GM23338 (cell line): ENCODE results near the gene CPEB3. TPM values are rescaled to one million over a fixed set of nuclear protein-coding genes. Genes with fewer than 3 reads are reported as not detected.

Experiments used
- ATAC-seq: fragments of 200-7000 bp; cut with Tn5 transposase; 3 replicates; pipeline ENCODE4 v1.9.1; 2020
- DNase-seq: peaks from one replicate; pipeline ENCODE4 v3.0.0-alpha.2; 2015; ENCODE audit warnings: low spot score
- H2AFZ ChIP-seq: fragments of 200-600 bp; sonication (generic); 2 replicates; pipeline ENCODE4 v1.8.0; 2016; ENCODE audit warnings: antibody characterized with exemption, mild to moderate bottlenecking, moderate library complexity
- H3F3A ChIP-seq: fragments of 200-600 bp; sonication (generic); replicated peaks from 2 replicates; pipeline ENCODE4 v1.8.0; 2017; ENCODE audit warnings: antibody characterized with exemption, mixed run types, low read depth
- H3K27ac ChIP-seq: fragments of 200-600 bp; sonication (generic); 2 replicates; pipeline ENCODE4 v1.6.1; 2016; ENCODE audit warnings: low read depth
- H3K27me3 ChIP-seq: fragments of 200-600 bp; sonication (generic); 2 replicates; pipeline ENCODE4 v1.8.0; 2016; ENCODE audit warnings: mild to moderate bottlenecking, mixed run types, moderate library complexity; ENCODE audit not compliant: insufficient read depth
- H3K36me3 ChIP-seq: fragments of 200-600 bp; sonication (generic); 2 replicates; pipeline ENCODE4 v1.8.0; 2016; ENCODE audit warnings: mild to moderate bottlenecking; ENCODE audit not compliant: insufficient read depth
- H3K4me1 ChIP-seq: fragments of 200-600 bp; sonication (generic); 2 replicates; pipeline ENCODE4 v1.8.0; 2016; ENCODE audit warnings: mild to moderate bottlenecking, moderate library complexity; ENCODE audit not compliant: insufficient read depth
- H3K4me2 ChIP-seq: fragments of 200-600 bp; sonication (generic); 2 replicates; pipeline ENCODE4 v1.7.1; 2017; ENCODE audit warnings: mixed run types
- H3K4me3 ChIP-seq: fragments of 200-600 bp; sonication (generic); 2 replicates; pipeline ENCODE4 v1.6.1; 2016; ENCODE audit warnings: mixed run types
- H3K79me2 ChIP-seq: fragments of 200-600 bp; sonication (generic); replicated peaks from 2 replicates; pipeline ENCODE4 v1.8.0; 2017; ENCODE audit warnings: mild to moderate bottlenecking; ENCODE audit not compliant: insufficient read depth
- H3K9me2 ChIP-seq: fragments of 200-600 bp; sonication (generic); 2 replicates; pipeline ENCODE4 v1.8.0; 2017; ENCODE audit not compliant: insufficient read depth
- H4K20me1 ChIP-seq: fragments of 200-600 bp; sonication (generic); replicated peaks from 2 replicates; pipeline ENCODE4 v1.8.0; 2017; ENCODE audit warnings: mild to moderate bottlenecking; ENCODE audit not compliant: insufficient read depth
- H3K27ac Mint-ChIP-seq: 2 replicates; pipeline ENCODE4 v1.8.0; 2020; ENCODE audit warnings: inconsistent platforms, mild to moderate bottlenecking, moderate library complexity, mixed read lengths
- H3K27me3 Mint-ChIP-seq: 3 replicates; pipeline ENCODE4 v1.8.0; 2022; ENCODE audit warnings: low read depth, mild to moderate bottlenecking, moderate library complexity, mixed read lengths, inconsistent platforms; ENCODE audit not compliant: insufficient read depth, poor library complexity
- H3K36me3 Mint-ChIP-seq: 3 replicates; pipeline ENCODE4 v1.8.0; 2021; ENCODE audit warnings: low read depth, mild to moderate bottlenecking, inconsistent platforms, moderate library complexity, mixed read lengths
- H3K4me1 Mint-ChIP-seq: 3 replicates; pipeline ENCODE4 v1.8.0; 2020; ENCODE audit warnings: mild to moderate bottlenecking, inconsistent platforms, mixed read lengths
- H3K4me3 Mint-ChIP-seq: 3 replicates; pipeline ENCODE4 v1.8.0; 2021; ENCODE audit warnings: moderate library complexity, mild to moderate bottlenecking, inconsistent platforms, mixed read lengths
- H3K9me3 Mint-ChIP-seq: 3 replicates; pipeline ENCODE4 v1.8.0; 2020; ENCODE audit warnings: moderate library complexity, mild to moderate bottlenecking, inconsistent platforms, mixed read lengths
- CREB1 ChIP-seq: fragments of 250-450 bp; sonication (Bioruptor Pico); IDR thresholded peaks from 2 replicates; pipeline ENCODE4 v1.5.0; 2020; ENCODE audit warnings: low read depth, mild to moderate bottlenecking, moderate library complexity
- EZH2 ChIP-seq: fragments of 200-600 bp; sonication (generic); IDR thresholded peaks from one replicate; pipeline ENCODE4 v1.8.0; 2017; ENCODE audit warnings: antibody characterized with exemption, mild to moderate bottlenecking, low read depth; ENCODE audit not compliant: unreplicated experiment
- POLR2AphosphoS5 ChIP-seq: IDR thresholded peaks from 2 replicates; pipeline ENCODE4 v1.6.1; 2016; ENCODE audit warnings: antibody characterized with exemption, low read depth
- ZNF114 ChIP-seq: fragments of 250-450 bp; sonication (Bioruptor Pico); IDR thresholded peaks from 2 replicates; pipeline ENCODE4 v1.5.0; 2020; ENCODE audit warnings: mild to moderate bottlenecking, moderate library complexity
- polyA plus RNA-seq: library from polyadenylated mRNA; unstranded; fragments of >200 nt; fragmentation: Nextera tagmentation; extraction: Ambion mirVana; gene quantifications from 2 replicates; pipeline ENCODE4 v1.2.1, GENCODE V29; 2016
- total RNA-seq: library from RNA; depleted of rRNA; stranded (reverse); fragments of >200 nt; shearing (Covaris generic); gene quantifications from 2 replicates; pipeline ENCODE4 v1.2.3, GENCODE V29; 2014
- TF ChIP-seq, protein P1 (sequence below): IDR thresholded peaks from one replicate; pipeline ENCODE4 v1.6.1; 2018; ENCODE audit warnings: antibody characterized with exemption; ENCODE audit not compliant: unreplicated experiment

Gene CPEB3
- total and polyA plus RNA-seq, 2 experiments from 2014 or later = 0.74 to 1.9 TPM

DNA sequence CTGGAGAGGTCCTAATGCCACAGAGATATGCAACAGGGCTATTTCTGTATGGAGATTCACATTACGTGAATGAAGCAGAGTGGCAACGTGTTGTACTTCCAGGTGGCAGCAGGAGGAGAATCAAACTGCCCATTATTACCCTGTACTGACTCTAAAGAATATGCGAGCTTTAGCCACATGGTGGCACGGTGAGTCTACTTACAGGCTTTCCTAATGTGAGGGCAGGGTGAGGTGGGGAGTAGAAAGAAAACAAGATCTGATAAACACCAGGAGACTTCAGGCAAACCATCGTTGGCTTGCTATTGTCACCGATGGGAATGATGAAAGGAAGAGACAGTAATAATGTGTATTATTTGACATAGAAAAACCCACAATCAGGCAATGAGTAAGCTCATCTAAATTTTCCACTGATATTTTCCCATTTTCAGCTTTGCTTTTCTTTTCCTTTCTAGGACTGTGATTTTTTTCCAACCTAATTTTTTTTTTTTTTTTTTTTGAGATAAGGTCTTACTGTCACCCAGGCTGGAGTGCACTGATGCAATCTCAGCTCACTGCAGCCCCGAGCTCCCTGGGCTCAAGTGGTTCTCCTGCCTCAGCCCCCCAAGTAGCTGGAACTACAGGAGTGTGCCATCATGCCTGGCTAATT lies 203.0 kb downstream of the CPEB3 start (continued):
- TF ChIP-seq, protein P1, sequence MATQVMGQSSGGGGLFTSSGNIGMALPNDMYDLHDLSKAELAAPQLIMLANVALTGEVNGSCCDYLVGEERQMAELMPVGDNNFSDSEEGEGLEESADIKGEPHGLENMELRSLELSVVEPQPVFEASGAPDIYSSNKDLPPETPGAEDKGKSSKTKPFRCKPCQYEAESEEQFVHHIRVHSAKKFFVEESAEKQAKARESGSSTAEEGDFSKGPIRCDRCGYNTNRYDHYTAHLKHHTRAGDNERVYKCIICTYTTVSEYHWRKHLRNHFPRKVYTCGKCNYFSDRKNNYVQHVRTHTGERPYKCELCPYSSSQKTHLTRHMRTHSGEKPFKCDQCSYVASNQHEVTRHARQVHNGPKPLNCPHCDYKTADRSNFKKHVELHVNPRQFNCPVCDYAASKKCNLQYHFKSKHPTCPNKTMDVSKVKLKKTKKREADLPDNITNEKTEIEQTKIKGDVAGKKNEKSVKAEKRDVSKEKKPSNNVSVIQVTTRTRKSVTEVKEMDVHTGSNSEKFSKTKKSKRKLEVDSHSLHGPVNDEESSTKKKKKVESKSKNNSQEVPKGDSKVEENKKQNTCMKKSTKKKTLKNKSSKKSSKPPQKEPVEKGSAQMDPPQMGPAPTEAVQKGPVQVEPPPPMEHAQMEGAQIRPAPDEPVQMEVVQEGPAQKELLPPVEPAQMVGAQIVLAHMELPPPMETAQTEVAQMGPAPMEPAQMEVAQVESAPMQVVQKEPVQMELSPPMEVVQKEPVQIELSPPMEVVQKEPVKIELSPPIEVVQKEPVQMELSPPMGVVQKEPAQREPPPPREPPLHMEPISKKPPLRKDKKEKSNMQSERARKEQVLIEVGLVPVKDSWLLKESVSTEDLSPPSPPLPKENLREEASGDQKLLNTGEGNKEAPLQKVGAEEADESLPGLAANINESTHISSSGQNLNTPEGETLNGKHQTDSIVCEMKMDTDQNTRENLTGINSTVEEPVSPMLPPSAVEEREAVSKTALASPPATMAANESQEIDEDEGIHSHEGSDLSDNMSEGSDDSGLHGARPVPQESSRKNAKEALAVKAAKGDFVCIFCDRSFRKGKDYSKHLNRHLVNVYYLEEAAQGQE = no peak

DNA sequence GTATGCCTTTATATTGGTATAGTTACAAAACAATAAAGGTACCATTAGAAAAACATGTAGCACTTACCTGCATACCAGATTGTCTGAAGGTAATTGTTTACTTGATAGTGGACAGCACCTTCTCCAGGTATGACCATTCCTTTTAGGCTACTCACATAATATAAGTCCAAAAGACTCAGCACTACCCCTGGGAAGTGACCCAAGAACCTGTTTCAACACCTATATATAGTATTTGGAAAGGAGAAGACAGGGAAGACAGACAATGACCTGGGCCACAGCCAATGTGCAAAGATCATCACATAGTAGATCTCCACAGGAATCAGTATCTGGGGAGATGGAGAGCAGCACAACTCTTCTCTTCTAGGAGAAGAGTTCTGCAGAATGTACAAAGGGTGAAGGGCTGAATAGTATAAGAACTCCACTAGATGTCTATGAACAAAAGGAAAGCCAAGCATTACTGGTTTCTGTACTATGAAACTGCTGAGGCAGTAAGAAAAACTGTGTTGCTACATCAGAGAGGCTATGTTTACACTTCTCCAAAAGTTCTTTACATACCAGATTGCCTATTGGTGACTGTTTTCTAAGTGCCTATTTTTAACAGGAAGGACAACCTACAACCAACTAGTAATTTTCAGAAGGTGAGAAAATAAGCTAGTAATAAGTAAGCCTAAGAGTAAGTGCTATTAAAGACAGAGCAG lies 208.1 kb downstream of the CPEB3 start:
- Mint-ChIP-seq H3K36me3 (no peaks in the 10 kb centered on the region), H3K27me3 (no peaks in the 10 kb centered on the region), H3K4me1 (peaks cover 5% of the 10 kb centered on the region; the same call in 2 of the 3 replicates), H3K4me3 (no peak overlapping the region), H3K27ac (no peak overlapping the region), H3K9me3 (no peaks in the 10 kb centered on the region)
- Histone ChIP-seq H3K27ac (no peak overlapping the region), H3F3A (0 out of 2 replicates have a peak, but pooled peaks cover 2% of the 10 kb centered on the region), H3K36me3 (no peaks in the 10 kb centered on the region), H3K9me2 (no peaks in the 10 kb centered on the region), H3K4me1 (no peaks in the 10 kb centered on the region), H3K4me2 (no peak overlapping the region), H3K27me3 (no peaks in the 10 kb centered on the region), H3K4me3 (no peak overlapping the region), H4K20me1 (no peaks in the 10 kb centered on the region; the same call in 1 of the 2 replicates), H3K79me2 (no peaks in the 10 kb centered on the region), H2AFZ (no peak overlapping the region)
- DNase-seq (no peak), ATAC-seq (no peak)
- no peak for TF ChIP-seq CREB1 (CRISPR knock-in tag)
- TF ChIP-seq, protein P1 = no peak
- no peak for TF ChIP-seq POLR2AphosphoS5
- no peak for TF ChIP-seq EZH2
- no peak for TF ChIP-seq ZNF114
